ENCODE results near the gene PLK2. TPM values are rescaled to one million over a fixed set of nuclear protein-coding genes. Genes with fewer than 3 reads are reported as not detected.

PLK2 gene
- total RNA-seq, 6 donors from 2014 or later, result 29.4 to 82.5 (median 59.2) TPM

DNA sequence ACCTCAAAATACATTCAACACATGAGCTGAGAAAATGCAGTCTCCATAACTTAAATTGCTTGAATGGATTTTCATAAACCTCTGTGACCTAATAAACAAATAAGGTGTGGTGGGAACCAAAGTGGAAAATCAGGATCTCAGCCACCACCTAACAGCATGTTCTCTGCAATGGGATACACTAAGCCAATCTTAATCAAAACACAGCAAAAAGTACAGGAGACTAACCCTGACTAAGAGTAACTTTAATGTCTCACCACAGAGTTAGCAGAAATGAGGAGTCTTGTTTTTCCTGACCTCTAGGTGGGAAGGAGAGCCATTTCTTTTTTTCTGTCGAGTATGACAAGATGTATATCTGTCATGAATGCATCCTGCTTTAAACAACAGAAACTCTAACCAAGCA is 48.5 kb downstream of the PLK2 start:
- no peaks in the 10 kb centered on the region for H3K27me3 ChIP-seq
- TF ChIP-seq POLR2A (IDR thresholded peaks at IDR 0.05), result no peak
- TF ChIP-seq, protein P1, sequence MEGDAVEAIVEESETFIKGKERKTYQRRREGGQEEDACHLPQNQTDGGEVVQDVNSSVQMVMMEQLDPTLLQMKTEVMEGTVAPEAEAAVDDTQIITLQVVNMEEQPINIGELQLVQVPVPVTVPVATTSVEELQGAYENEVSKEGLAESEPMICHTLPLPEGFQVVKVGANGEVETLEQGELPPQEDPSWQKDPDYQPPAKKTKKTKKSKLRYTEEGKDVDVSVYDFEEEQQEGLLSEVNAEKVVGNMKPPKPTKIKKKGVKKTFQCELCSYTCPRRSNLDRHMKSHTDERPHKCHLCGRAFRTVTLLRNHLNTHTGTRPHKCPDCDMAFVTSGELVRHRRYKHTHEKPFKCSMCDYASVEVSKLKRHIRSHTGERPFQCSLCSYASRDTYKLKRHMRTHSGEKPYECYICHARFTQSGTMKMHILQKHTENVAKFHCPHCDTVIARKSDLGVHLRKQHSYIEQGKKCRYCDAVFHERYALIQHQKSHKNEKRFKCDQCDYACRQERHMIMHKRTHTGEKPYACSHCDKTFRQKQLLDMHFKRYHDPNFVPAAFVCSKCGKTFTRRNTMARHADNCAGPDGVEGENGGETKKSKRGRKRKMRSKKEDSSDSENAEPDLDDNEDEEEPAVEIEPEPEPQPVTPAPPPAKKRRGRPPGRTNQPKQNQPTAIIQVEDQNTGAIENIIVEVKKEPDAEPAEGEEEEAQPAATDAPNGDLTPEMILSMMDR (IDR thresholded peaks at IDR 0.05), result no peak
- no peak for TF ChIP-seq POLR2AphosphoS5 (IDR thresholded peaks at IDR 0.05)
- no peak for TF ChIP-seq EP300 (IDR thresholded peaks at IDR 0.05)
- peaks cover 0 to 6% (median 3%) of the 10 kb centered on the region in 4 donors for H3K4me1 ChIP-seq
- H3K4me3 ChIP-seq, result no peak overlapping the region
- ATAC-seq (ENCODE audit: low FRiP score in 2 of 2) (no peak), DNase-seq (no peak)
- no peaks in the 10 kb centered on the region for H3K36me3 ChIP-seq
- H3K9me3 ChIP-seq, result no peaks in the 10 kb centered on the region
- H3K27ac ChIP-seq, result no peak overlapping the region
- WGBS, 2 donors, result 32 to 60% methylated on average over 1 of the region's 1 CpG

DNA sequence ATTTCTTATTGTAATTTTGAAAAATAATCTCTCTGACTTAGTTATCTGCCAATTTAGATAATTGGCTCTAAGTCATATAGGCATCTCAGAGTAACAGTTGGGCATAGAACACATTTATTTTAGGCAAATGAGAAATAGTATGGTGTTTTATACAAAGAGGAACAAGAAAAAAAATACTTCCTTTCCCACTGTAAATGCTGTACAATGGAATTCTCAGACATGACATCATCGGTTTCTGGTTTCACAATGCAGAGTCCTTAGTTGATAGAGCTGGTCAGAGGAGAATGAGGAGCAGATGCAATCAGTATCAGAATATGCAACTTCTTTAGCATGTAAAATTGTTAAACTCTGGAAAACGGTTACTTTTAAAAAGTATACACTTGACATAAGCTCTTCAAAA is 49.4 kb downstream of the PLK2 start:
- ATAC-seq (ENCODE audit: low FRiP score in 2 of 2) (peak in 1 of 2 donors; percentile 70), DNase-seq (no peak)
- H3K27ac ChIP-seq, result no peak overlapping the region
- no peak overlapping the region for H3K4me3 ChIP-seq
- peaks cover 0 to 6% (median 3%) of the 10 kb centered on the region in 4 donors for H3K4me1 ChIP-seq
- H3K27me3 ChIP-seq, result no peaks in the 10 kb centered on the region
- 27 to 36% methylated on average over 2 of the region's 2 CpGs for WGBS, 2 donors
- H3K9me3 ChIP-seq, result no peaks in the 10 kb centered on the region
- TF ChIP-seq POLR2AphosphoS5 (IDR thresholded peaks at IDR 0.05), result no peak
- no peak for TF ChIP-seq POLR2A (IDR thresholded peaks at IDR 0.05)
- TF ChIP-seq EP300 (IDR thresholded peaks at IDR 0.05), result no peak
- TF ChIP-seq, protein P1 (IDR thresholded peaks at IDR 0.05), result no peak
- no peaks in the 10 kb centered on the region for H3K36me3 ChIP-seq

DNA sequence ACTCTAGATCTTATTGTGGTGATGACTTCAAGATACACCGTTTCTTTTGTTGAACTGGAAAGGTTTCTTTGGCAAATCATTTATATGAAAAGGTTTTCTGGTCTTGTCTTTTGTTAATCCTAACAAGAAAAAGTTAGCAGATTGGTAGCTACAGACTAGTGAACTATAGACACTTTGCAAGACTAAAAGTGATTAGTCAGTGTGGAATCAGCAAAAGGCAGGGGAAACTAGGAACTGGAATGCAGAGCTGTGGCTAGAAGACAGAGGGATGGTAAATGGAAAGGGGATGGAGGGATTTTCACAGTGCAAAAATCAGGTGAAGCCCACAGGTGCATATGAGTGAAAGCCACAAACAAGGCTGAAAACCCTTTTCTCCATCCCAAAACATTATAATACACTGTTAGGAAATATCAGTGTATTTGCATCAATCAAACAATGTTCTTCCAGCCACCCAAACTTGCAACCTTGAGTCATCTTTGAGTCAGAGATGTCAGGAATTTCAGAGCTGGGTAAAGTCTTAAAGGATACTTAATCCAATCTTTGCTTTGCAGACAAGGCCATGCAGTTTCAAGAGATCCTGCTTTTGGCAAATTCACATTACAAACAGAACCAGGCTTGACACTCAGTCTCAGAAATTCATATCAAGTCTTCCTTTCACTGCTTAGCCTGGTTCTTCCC is 52.7 kb downstream of the PLK2 start:
- Histone ChIP-seq H3K27ac (no peak overlapping the region), H3K4me3 (no peak overlapping the region), H3K9me3 (no peaks in the 10 kb centered on the region), H3K27me3 (no peaks in the 10 kb centered on the region), H3K4me1 (peaks cover 0 to 6% (median 3%) of the 10 kb centered on the region in 4 donors), H3K36me3 (no peaks in the 10 kb centered on the region)
- 88 to 93% methylated on average over 1 of the region's 1 CpG for WGBS, 2 donors
- TF ChIP-seq POLR2A (IDR thresholded peaks at IDR 0.05) (no peak), POLR2AphosphoS5 (IDR thresholded peaks at IDR 0.05) (no peak), EP300 (IDR thresholded peaks at IDR 0.05) (no peak)
- TF ChIP-seq, protein P1 (IDR thresholded peaks at IDR 0.05), result no peak
- DNase-seq (no peak), ATAC-seq (ENCODE audit: low FRiP score in 2 of 2) (no peak)

DNA sequence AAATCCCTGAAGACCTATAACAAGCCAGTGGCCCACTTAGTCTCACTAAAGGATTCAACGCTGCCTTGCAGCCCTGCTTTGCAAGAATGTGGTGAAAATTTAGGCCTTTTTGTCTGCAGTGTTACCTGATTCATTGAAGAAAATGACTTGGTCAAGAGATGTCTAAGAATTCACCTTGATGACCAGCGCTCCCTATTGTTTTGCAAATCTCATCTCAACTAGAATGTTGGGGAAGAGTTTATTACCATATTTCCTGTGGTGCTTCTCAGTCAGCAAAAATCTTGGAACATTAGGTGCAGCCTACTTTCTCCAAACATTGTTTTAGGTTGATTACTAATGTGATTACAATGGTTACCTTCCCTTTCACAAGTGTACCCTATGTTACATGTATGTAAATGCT is 53.5 kb downstream of the PLK2 start:
- Histone ChIP-seq H3K4me1 (peaks cover 0 to 6% (median 3%) of the 10 kb centered on the region in 4 donors), H3K36me3 (no peaks in the 10 kb centered on the region), H3K4me3 (no peak overlapping the region), H3K27me3 (no peaks in the 10 kb centered on the region), H3K27ac (no peak overlapping the region), H3K9me3 (no peaks in the 10 kb centered on the region)
- 90 to 94% methylated on average over 2 of the region's 2 CpGs for WGBS, 2 donors
- DNase-seq (no peak), ATAC-seq (ENCODE audit: low FRiP score in 2 of 2) (no peak)
- no peak for TF ChIP-seq EP300 (IDR thresholded peaks at IDR 0.05)
- TF ChIP-seq, protein P1 (IDR thresholded peaks at IDR 0.05), result no peak
- TF ChIP-seq POLR2A (IDR thresholded peaks at IDR 0.05), result no peak
- no peak for TF ChIP-seq POLR2AphosphoS5 (IDR thresholded peaks at IDR 0.05)

DNA sequence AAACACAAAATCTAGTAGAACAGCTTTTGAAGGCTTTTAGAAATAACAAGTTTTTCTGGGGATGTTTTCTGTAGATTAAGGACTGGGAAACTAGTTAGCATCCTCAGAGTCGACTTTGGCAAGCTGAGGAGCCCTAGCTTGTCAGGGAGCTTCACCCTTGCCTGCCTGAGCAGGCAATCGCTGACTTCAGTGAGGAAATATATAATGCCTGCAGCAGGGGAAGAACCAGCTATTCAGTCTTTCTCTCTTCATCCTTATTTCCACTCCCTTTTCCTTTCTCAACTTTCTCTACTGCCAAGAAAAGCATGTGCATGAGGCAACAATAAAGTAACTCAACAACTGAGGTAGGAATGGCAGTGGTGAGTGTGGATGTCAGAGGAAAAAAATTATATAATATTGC is 54.7 kb downstream of the PLK2 start:
- no peaks in the 10 kb centered on the region for H3K36me3 ChIP-seq
- DNase-seq, result no peak
- no peak overlapping the region for H3K4me3 ChIP-seq
- H3K27me3 ChIP-seq, result no peaks in the 10 kb centered on the region
- H3K27ac ChIP-seq, result no peak overlapping the region
- 43 to 69% methylated on average over 2 of the region's 2 CpGs for WGBS, 2 donors
- ATAC-seq (ENCODE audit: low FRiP score in 2 of 2), result no peak
- TF ChIP-seq POLR2AphosphoS5 (IDR thresholded peaks at IDR 0.05) (no peak), EP300 (IDR thresholded peaks at IDR 0.05) (no peak), POLR2A (IDR thresholded peaks at IDR 0.05) (no peak)
- TF ChIP-seq, protein P1 (IDR thresholded peaks at IDR 0.05), result no peak
- no peaks in the 10 kb centered on the region for H3K9me3 ChIP-seq
- peaks cover 0 to 1% (median under 1%) of the 10 kb centered on the region in 4 donors for H3K4me1 ChIP-seq
